Fibroblast of the aortic adventitia (primary cell): ENCODE results near the gene HEYL. TPM values are rescaled to one million over a fixed set of nuclear protein-coding genes. Genes with fewer than 3 reads are reported as not detected.

Experiments
- DNase-seq: peaks from one replicate; pipeline ENCODE4 v3.0.0-alpha.2; 2010; ENCODE audit warnings: low read depth
- H3K4me3 ChIP-seq: 2 replicates; pipeline ENCODE4 v1.5.1; 2011; ENCODE audit warnings: low read depth, mild to moderate bottlenecking, control low read depth, low read length, moderate library complexity
- CTCF ChIP-seq: IDR thresholded peaks from 2 replicates; pipeline ENCODE4 v1.5.1; 2011; ENCODE audit warnings: mild to moderate bottlenecking, low read length, control low read depth, inconsistent platforms; ENCODE audit not compliant: insufficient read depth
- total RNA-seq: library from RNA; depleted of rRNA; stranded (reverse); fragments of >200 nt; gene quantifications from 2 replicates; pipeline ENCODE4 v1.2.3, GENCODE V29; 2012; ENCODE audit warnings: low replicate concordance

The HEYL gene
- total RNA-seq, 1 donor: not detected

DNA sequence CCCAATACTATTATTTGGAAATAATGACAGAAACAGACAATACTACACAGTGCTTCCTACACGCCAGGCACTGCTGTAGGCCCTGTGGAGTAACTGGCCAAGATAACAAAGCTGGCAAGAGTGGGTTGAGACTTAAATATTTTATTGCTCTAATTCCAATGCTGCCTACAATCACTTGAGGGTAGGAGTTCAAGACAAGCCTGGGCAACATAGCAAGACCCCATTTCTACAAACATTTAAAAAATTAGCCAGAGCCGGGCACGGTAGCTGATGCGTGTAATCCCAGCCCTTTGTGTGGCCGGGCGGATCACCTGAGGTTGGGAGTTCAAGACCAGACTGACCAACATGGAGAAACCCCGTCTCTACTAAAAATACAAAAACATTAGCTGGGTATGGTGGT lies 53.5 kb downstream of the HEYL start:
- H3K4me3 ChIP-seq: no peak overlapping the region
- DNase-seq: no peak
- TF ChIP-seq CTCF: no peak

GRCh38 chr1:39576016-39576657 lies 63.3 kb downstream of the HEYL start:
- TF ChIP-seq CTCF: no peak
- DNase-seq: no peak
- H3K4me3 ChIP-seq: peak overlapping the region; percentile 84

DNA sequence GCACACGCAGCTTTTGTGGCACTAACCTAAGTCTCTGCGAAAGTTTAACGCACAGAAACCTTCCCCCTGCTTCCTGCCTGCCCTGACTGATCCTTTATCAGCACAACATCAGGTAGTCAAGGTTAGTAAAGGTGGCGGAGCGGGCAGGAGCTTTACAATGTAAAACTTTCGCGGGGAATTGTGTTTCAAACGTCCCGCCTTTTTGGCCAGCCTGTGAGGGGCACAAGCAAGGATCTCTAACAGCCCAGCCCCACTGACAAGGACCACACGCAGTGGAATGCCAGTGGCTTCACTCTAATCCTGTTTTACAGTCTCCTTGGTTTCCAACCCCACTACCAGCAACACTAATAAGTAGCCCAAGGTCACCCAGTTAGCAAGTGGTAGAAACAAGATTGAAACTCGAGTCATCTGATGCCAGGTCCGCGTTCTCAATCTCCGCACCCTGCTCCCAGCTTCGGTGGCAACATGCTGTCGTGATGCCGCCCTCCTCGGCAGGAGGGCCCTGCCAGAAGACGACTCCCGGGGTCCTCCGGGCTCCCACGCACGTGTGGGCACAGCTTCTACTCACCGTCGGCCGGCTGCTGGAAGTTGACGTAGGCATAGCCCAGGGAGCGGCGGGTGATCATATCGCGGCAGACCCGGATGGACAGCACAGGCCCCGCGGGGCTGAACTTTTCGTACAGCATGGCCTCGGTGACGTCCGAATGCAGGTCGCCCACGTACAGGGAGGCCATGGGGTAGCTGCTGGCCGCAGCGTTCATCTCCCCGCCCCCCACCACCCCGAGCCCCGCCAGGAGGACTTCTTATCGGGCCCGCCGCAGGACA lies 64.0 kb downstream of the HEYL start:
- TF ChIP-seq CTCF: no peak
- peak; percentile 57 for DNase-seq

DNA sequence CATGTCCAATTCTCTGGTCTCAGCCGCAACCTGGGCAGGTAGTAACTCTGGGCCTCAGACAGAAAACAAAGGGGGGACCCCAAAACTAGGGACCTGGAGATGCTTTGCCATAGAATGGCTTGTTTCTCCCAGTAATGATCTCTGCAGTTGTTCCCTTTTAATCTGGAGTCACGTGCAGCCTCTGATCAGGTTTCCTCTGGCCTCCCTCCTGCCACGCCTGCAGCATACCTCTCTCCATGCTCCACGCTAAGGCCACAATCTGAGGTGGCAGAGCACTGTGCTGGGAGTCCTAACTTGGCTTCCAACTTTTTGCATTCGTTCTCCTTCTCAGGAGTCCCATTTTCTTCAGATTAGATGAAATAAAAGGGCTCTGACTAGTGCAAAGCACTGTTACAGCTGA lies 64.8 kb downstream of the HEYL start:
- H3K4me3 ChIP-seq: peak overlapping the region; percentile 84
- no peak for TF ChIP-seq CTCF
- no peak for DNase-seq

More for the DNA sequence above, 64.0 kb downstream of the HEYL start:
- peak overlapping the region; percentile 84 for H3K4me3 ChIP-seq

Other genes starting within 250 kb of the HEYL start
- gene BMP8A, start 148.0 kb downstream of the HEYL start, total RNA-seq: not detected in 2 replicates
- gene PABPC4, start 62.9 kb downstream of the HEYL start, total RNA-seq: 139 and 422 TPM in 2 replicates
- not detected in 2 replicates for gene NT5C1A, start 32.5 kb upstream of the HEYL start, total RNA-seq
- gene HPCAL4, start 51.8 kb upstream of the HEYL start, total RNA-seq: under 0.01 TPM in 1 of 2 replicates, not detected in the other
- 28.4 and 39.6 TPM in 2 replicates for gene PPIE, start 99.2 kb upstream of the HEYL start, total RNA-seq
- 0.98 and 0.99 TPM in 2 replicates for gene OXCT2, start 131.7 kb upstream of the HEYL start, total RNA-seq
- not detected in 2 replicates for gene BMP8B, start 149.2 kb upstream of the HEYL start, total RNA-seq
- gene TRIT1, start 243.9 kb upstream of the HEYL start, total RNA-seq: 14.6 and 28.1 TPM in 2 replicates